GM12874 (cell line): ENCODE data around the gene SKP1.

Experiments used
- TF ChIP-seq, protein P1 (sequence below): IDR thresholded peaks from 2 replicates; pipeline ENCODE4 v1.5.1; 2011; ENCODE audit warnings: low read depth, mild to moderate bottlenecking, control low read depth, low read length, moderate library complexity; ENCODE audit not compliant: insufficient read depth

SKP1 gene

DNA sequence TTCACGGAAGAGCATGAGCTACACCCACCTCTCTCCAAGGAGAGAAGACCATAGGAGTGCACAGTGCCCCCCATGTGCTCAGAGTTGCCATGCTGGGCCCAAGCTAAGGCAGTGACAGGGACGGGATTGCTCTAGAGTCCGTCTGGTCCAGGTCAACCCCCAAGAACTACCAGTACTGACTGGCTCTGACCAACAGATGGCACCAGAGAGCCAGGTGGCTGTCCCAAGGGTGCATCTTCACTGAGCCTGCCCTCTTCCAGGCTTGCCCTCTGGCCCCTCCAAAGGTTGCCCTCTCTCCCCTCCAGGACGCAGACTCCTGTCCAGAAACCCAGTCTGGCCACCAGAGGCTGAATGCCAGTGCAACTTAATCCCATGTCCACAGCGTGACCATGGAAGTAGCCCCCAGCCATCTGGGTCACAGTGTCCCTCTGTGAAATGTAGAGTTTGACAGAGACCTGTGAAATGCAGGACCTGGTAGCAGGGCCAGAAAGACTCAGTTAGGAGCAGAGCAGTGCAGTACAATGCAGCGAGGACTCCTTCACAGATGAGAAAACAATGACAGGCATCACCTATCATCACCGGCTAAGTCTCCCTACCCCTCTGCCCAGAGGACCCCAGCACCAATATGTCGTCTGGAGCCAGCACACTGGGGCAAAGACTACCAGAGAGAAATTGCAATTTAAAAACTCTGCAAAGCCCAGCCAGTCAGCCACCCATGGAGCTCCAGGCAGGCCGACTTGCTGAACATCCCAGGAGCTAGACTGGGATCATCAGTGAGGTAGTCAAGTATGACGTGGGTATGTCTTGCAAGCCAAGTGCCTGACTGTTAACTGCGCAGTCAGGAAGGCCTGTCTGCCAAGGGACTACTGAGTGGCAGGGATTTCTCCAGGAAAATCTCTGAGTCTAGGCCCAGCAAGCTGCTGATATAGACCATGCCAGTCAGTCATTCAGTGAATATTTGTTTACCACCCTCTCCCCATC lies 7.7 kb upstream of the SKP1 start:
- TF ChIP-seq, protein P1, sequence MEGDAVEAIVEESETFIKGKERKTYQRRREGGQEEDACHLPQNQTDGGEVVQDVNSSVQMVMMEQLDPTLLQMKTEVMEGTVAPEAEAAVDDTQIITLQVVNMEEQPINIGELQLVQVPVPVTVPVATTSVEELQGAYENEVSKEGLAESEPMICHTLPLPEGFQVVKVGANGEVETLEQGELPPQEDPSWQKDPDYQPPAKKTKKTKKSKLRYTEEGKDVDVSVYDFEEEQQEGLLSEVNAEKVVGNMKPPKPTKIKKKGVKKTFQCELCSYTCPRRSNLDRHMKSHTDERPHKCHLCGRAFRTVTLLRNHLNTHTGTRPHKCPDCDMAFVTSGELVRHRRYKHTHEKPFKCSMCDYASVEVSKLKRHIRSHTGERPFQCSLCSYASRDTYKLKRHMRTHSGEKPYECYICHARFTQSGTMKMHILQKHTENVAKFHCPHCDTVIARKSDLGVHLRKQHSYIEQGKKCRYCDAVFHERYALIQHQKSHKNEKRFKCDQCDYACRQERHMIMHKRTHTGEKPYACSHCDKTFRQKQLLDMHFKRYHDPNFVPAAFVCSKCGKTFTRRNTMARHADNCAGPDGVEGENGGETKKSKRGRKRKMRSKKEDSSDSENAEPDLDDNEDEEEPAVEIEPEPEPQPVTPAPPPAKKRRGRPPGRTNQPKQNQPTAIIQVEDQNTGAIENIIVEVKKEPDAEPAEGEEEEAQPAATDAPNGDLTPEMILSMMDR, result peak; percentile 96

DNA sequence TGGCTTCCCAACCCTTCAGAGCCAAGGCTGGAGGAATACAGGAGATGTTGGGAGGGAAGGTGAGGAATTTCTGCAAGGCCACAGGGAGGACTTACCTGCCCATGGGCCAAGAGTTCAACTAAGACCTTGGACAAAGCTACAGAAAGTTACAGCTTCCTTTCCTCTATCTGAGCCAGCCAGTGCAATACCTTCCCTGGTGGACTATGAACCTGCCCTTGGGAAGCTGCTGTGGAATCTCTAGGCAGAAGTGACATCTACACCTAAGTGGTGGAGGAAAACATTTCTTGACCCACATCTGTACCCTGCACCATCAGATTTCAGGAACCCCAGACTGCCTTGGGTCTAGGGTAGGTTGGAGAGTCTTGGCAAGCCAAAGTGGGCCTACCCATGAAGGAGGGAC lies 6.7 kb upstream of the SKP1 start:
- TF ChIP-seq, protein P1, result no peak

DNA sequence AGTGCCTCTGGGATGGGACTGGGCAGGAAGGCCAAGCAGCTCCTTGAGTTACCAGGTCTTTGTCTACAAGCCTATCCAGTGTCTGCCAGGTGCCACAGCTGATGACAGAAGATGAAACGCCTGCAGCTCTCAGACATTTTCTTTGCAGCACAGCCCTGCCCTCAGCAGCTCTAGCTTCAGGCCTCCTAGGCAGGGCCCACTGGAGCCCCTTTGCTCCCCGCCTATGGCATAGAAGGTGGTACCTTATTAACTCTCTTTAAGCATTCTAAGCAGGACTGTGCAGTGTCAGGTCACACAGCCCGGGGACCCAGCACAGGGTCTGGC lies 1.3 kb upstream of the SKP1 start:
- TF ChIP-seq, protein P1, result no peak

DNA sequence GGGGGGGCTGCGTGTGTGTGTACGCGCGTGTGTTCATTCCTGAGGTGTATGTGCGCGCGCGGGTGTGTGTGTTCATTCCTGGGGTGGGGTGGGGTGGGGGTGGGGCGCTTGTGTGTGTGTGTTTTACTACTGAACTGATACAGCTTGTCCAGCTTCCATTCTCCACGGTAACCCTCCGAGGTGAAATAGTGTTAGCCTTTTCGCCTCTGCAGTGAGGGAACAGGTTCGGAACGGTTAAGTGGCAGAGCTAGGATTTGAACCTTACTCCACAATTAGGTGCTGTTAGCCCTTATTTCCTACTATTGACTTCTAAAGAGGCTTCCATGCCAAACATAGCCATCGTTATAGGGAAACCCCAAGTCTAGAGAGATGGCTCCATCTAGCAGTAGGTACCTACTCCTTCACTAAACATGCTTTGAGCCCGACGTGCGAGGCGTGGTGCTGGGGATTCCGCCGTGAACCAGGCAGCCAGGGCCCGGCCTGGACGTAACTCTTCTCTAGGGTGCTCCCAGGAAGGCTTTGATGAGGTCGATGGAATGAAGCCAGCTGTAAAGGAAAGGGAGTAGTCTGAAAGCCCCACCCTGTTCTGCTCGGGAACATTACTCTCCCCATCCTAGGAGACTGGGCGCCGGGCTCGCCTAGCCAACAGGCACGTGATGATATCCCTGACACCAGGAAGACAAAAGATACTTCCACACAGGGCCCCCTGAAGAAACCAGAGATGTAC lies 782 bp upstream of the SKP1 start:
- TF ChIP-seq, protein P1, result no peak

DNA sequence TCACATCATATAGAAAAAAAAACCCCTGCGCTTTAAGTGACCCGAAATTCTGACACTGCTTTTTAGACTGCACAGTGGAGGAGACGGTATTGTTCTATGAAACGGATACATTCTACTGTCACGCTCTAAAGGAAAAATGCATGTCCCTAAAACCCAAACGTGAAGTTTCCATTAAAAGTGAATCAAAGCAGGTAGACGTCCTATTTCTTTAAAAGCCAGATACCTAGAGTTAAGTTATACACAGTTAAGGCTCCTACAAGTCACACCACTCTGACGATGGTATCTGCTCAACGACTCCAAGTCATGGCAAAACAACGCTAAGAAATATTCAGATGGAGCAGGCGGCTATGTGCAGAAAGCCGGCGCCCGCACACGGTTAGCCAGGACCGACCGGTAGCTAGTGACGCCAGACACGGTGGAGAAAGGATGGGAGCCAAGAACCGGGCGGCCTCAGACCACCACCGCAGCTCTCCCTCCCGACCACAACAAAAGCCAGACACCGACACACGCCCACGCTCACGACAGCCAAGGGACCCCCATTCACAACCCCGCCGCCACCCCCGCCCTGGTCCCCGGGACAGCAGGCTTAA lies 734 bp downstream of the SKP1 start:
- TF ChIP-seq, protein P1, result no peak

DNA sequence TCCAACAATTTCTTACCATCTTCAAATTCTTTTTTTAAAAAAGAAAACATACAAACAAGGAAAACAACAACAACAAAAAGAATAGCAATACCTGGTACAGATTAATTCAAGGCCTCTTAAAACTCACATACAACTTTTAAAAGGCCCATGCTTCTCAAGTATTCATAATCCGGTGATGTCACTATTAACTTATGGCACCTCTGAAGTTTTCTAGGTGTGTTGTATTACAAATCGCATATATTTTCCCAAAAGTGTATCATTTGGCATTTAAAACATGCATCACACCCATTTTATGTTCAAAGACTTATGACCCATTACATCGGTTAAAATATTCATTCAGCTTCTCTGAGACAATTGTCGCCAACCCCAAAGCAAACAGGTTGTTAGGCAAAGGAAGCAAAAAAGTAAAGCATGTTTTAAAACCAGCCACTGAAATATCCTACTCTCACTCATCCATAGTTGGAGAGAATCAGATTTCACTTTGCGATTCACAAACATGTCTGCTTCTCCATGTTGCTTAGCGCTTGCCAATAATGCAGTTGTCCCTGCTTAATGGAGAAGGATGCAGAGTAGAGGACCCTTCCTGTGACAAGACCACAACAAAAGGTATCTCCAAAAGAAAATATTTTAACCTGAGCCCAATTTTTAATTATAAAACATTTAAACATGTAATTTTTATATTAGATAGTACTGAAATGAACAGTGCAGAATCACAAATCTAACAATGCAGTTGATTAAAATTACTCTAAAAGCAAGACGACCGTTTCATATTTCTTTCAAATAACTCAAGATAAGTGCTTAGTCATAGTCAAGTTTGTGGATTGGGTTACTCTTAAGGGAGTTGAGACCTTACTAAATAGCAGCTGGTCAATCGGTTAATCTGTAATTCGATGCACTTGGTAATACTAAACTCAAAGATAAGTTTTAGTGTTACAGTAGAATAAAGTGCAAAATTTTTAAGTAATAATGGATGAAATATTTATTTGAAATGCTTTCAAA lies 1.6 kb downstream of the SKP1 start:
- TF ChIP-seq, protein P1, result no peak
